GM20431 (cell line): ENCODE results near the gene TLCD3A.

Source experiments
- in situ Hi-C: fragments of 300-500 bp; cut with MseI, MboI; formaldehyde crosslinking; loops from one replicate; pipeline ENCODE4 v1.15.0; 2020; ENCODE audit warnings: low sequenced_read_pairs; ENCODE audit not compliant: unreplicated experiment

The TLCD3A gene

DNA sequence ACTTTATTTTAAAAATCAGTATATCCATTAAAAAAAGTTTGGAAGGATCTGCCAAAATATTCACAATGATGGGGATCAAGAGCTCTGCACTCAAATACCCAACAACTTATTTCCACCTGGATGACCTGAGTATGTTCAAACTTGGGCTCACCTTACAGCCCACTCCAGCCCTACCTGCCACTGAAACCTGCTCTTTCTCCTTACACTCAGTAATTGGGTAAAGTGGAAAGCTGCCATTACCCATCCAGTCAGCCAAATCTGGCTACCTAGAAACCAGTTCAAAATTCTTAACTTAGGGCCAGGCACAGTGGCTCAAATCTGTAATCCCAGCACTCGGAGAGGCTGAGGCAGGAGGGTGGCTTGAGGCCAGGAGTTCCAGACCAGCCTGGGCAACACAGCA lies 27.4 kb upstream of the TLCD3A start:
- in situ Hi-C loops, result no loop called here

DNA sequence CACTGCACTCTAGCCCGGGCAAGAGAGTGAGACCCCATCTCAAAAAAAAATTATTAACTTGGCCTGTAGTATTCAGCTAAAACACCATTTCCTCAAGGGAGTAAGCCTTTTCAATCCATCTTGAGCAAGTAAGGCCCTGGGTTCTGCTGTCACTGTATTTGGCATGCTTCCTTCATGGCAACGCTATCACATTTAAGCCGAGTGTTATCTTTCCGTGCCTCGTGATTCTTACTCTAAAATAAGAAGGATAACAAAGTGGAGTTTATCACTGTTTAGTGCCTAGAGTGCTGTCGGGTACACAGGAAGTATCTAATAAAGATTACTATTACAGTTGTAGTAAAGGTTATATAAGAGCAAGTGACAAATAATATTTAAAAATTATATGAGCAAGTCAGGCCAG lies 26.5 kb upstream of the TLCD3A start:
- in situ Hi-C loops, result no loop called here

DNA sequence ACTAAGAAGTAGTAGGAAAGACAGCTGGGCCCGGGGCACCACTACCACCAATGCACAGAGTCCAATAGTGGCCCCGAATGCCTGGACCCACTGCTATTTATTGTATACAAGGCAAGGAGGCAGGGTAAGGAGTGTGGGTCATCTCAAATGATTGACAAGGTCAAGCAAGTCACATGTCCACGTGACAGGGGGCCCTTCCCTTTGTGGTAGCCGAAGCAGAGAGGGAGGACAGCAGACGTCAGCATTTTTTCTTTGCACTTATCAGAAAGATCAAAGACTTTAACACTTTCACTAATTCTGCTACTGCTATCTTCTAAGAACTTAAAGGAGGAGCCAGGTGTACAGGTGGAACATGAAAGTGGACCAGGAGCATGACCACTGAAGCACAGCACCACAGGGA lies 24.3 kb upstream of the TLCD3A start:
- in situ Hi-C loops, result no loop called here

DNA sequence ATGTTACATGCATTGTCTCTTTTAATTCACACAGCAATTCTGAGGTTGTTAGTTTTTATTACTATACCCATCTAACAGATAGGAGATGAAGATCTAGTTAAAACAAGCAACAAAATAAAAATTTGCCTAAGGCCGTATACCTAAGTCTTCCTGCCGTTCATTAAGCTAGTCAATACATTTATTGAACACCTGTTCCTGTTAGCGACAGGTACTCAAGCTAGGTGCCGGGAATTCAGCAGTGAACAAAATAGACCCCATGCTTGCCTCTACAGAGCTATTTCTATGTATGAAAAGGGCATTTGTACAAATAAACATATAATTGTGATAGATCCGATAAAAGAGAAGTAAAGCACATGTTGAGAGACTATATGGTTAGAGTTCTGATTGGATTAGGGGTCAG lies 14.3 kb upstream of the TLCD3A start:
- in situ Hi-C loops, result no loop called here

DNA sequence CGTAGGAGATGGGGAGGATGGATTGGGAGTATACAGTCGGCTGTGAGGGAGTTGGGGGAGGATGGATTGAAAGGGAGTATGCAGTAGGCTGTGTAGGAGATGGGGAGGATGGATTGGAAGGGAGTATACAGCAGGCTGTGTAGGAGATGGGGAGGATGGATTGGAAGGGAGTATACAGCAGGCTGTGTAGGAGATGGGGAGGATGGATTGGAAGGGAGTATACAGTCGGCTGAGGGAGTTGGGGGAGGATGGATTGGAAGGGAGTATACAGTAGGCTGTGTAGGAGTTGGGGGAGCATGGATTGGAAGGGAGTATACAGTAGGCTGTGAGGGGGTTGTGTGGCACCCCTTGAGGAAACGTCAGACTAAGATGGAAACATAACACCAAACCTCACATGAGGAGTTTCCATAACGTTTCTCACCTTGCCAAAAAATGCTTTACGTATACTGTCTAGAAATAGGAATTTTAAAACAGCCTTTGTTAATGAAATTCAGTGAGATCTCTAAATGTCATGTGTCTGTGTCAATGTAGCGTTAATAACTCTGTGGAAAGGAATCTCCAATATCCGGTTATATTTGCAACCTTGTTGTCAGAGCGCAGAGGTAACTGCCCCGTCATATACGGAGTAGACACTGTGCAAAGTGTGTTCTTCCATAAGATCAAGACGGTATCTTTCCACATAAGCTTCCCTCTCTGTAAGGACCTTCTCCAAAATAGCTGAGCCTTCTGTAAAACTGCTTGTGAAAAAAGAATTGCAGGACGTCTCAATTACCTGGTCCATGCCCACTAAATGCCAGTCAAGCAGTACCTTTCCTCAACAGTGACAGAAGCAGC lies 11.5 kb upstream of the TLCD3A start:
- in situ Hi-C loops, result no loop called here

DNA sequence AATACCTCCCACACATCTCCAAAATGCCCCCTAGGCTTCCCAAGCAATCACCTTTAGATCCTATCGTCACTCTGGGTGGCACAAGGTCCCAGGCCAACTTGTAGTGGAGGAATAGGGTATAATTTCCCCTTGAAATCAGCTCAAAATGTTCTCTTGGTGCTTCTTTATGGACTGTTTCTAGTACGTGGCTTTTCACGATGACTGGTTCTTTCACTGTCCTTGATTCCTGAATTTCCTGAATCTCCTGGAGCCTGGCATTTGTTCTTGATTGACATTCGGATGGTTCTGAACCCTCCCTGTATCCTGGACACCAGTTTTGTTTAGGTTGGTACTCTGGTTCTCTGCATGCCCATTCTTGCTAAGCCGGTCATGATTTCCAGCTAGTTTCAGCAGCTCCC lies 10.9 kb upstream of the TLCD3A start:
- in situ Hi-C loops, result no loop called here

DNA sequence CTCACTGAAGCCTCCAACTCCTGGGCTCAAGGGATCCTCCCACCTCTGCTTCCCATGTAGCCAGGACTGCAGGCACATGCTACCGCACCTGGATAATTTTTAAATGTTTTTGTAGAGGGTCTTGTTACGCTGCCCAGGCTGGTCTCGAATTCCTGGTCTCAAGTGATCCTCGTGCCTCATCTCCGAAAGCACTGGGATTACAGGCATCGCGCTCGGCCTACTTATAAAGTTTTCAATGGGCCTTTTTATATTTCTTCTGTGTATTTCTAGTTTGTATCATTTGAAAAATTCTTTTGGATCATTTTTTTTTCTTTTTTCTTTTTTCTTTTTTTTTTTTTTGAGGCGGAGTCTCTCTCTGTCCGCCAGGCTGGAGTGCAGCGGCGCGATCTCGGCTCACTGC lies 7.3 kb upstream of the TLCD3A start:
- in situ Hi-C loops, result no loop called here

DNA sequence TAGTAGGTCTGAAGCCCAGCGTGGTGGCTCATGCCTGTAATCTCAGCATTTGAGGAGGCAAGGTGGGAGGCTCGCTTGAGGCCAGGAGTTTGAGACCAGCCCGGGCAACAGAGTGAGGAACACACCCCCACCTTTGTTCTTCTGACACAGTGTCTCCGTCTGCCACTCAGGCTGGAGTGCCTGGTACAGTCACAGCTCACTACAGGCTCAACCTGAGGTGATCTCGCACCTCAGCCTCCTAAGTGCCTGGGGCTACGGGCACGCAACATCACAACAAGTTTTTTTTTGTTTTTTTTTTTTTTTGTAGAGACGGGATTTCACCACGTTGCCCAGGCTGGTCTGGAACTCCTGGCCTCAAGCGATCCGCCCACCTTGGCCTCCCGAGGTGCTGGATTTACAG lies 6.7 kb upstream of the TLCD3A start:
- in situ Hi-C loops, result no loop called here

DNA sequence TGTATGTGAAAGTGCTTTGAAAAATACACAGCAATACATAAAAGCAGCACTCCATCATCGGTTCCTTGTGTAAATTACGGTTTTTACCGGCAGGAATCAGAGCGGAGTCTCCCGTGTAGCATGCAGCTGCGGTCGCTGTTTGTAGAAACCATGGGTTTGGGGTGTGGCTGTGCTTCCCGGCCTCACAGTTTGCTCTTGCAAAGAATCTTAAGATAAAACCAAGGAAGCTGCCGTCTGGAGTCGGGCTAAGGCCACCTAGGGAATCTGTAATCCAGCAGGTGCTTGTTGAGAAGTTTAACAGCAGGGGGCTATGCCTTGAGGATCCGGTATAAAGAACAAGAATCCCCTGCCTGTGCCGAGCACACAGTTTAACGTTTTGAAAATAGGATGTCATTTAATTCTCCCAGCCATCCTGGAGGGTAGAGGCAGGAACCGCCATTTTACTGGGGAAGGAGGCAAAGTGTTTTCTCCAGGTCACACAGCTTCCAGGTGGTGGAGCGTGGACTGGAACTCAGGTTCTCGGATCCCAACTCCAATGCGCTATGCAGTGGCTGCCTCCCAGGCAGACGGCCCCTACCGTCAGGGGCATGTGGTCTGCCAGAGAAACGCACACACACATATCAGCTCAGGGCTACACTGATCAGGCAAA lies 6.0 kb upstream of the TLCD3A start:
- in situ Hi-C loops, result no loop called here

DNA sequence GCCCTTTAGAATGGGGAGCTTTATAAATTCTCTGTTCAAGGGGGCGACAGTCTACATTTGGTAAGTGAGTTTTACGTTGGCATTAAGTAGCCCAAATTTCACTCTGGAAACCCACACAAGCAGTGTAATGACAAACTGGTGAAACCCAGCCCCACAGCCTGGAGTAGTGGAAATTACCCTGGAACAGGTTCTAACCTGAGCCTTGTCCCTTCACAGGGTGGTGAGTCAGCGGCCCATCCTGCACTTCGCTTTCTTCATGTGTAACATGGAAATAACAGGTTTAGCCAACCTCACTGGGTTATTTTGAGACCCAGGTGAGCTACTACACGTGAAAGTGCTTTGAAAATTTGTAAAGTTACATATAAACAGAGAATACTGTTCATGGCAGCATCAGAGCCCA lies 3.5 kb upstream of the TLCD3A start:
- in situ Hi-C loops, result no loop called here

DNA sequence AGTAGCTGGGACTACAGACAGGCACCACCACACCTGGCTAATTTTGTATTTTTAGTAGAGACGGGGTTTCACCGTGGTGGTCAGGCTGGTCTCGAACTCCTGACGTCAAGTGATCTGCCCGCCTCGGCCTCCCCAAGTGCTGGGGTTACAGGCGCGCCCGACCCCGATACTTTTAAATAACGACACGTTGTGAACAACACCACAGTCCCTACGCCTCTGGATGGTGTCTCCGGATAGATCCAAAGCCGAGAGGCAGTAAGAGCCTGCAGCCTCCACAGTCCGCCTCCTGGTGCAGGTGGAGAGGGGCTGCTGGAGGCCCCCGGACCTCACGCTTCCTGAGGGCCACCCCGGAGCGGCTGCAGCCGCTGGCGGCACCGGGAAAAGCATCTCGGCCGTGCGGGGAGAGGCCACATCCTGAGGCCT lies 741 bp upstream of the TLCD3A start:
- in situ Hi-C loops, result no loop called here

DNA sequence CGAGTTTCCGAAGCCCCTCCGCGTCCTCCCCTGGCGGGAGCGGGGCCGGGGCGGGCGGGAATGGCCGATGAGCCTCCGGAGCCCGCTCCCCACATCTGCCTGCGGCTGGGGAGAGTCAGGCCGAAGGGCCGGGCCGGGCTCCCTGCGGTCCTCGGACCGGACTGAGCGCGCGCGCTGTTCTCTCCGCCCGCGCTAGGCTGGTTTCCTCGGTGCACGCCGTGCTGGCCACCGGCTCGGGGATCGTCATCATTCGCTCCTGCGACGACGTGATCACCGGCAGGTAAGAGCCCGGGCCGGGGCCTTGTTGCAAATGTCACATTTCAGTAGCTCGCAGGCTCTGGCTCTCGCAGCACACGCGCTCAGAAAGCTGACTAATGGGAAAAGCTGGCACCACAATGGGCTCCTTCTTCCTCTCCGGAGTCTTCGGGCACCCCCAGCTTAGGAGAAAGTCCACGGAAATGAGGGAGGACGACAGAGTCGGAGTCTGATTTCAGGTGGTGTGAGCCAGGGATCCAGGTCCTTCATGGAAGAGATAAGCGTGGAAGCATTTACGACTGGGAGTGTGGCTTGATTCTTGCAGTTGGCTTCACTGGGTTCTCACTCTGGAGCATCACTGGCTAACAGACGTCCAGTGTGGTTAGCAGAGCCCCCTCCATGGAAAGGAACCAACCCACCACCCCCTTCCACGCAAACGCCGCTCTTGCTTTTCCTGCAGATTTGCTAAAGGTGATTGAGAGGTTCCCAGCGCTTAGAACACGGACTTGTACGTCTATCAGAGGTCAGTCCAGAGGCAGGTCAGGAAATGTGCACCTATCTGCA lies 715 bp downstream of the TLCD3A start:
- in situ Hi-C loops, result no loop called here

DNA sequence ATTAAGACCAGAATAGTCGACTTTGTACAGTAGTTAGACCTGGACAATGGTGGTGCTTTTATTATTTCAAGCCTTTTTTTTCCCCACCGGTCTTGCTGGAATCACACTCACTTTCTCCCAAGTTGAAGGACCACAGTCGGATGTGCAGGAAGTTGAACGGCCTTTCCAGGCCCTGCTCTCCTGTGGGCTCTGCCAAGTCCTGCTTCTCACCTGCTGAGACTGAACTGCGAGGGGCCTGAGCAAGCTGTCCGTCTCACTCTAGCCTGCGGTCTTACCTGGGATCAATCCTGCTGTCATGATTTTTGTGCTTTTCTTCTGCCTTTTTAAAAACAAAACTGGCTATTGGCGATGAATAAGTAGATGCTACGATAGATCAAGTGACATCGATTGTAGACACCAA lies 1.3 kb downstream of the TLCD3A start:
- in situ Hi-C loops, result no loop called here

DNA sequence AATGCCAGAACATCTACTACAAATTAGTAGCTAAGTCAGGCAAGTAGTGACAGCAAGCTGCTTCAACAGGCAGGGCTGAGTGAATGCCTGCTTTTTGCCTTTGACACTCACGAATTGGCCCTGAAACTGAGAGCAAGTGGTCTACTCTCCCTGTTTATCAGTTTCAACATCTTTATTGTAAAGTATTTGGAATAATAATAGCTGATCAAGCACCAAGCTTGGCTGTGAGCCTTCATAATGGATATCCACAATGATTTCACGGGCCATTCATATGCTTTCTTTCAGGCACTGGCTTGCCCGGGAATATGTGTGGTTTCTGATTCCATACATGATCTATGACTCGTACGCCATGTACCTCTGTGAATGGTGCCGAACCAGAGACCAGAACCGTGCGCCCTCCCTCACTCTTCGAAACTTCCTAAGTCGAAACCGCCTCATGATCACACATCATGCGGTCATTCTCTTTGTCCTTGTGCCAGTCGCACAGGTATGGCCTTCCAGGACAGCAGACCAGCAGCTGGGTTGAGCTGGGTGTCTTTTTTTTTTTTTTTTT lies 5.2 kb downstream of the TLCD3A start:
- in situ Hi-C loops, result no loop called here

DNA sequence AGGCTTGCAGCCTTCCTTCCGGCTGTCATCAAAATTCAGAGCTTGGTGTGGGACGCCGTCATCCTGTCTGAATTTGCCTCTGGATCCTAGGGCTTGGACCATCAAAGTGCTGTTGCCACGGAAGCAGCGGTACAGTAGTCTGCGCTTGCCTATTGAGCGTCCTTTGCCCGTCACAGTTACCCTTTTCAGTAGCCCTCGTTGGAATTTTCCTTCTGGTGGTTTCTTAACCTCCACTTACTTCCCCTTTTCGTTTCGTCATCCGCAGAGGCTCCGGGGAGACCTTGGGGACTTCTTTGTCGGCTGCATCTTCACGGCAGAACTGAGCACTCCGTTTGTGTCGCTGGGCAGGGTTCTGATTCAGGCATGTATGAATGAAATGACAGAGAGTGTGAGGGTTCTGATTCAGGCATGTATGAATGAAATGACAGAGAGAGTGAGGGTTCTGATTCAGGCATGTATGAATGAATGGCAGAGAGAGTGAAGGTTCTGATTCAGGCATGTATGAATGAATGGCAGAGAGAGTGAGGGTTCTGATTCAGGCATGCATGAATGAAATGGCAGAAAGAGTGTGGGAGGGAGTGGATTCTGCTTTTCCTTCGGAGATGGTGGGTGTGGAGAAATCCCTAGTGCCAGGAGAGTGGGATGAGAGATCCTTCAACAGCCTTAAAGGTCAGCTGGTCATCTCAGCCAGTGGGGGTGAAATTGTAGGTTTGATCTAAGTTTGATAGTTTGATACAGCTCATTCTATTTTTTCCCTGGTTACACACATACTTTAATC lies 8.0 kb downstream of the TLCD3A start:
- in situ Hi-C loops, result no loop called here

DNA sequence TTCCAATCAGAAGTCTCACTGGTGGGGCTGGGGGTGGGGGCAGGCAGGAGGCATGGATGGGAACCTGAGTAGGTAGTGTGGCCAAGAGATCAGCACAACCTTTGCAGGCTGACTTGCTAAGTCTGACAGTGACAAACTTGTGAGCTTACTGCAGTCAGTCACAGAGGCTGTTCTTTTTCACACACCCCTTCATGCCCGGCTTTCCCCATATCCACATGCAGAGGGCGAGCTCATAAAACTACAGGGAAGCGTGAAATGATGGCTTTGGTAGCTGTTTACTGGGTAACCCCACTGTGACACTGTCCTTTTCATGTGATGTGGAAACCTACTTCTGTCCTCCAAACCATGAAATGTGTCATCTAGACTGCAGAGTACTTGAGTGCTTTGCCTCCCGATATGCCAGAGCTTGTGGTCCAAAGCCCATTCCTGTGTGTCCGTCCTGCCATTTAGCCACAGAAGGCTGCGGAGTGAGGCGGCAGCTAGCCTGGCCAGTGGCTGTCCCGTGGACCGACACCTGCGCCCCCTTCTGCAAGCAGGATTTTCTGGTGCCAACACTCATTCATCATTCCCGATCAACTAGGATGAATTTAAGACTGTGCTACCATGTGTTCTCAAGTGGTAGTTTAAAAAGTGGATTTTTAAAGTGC lies 9.9 kb downstream of the TLCD3A start:
- in situ Hi-C loops, result no loop called here

DNA sequence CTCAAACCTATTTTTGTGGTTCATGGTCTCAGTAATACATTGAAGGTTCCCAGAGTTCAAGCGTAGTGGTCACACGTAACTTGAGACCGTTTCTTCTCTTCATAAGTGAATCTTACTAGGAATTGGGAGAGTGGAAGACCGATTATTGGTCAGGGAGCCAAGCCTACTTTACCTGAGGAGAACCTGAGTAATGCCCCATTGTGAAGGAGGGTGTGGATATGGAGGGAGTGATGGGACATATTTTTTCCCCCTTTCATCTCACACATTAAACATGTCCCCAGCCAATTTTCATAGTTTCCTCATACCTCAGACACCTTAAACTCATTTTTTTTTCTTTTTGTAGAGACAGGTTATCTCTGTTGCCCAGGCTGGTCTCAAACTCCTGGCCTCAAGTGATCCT lies 10.7 kb downstream of the TLCD3A start:
- in situ Hi-C loops, result no loop called here

DNA sequence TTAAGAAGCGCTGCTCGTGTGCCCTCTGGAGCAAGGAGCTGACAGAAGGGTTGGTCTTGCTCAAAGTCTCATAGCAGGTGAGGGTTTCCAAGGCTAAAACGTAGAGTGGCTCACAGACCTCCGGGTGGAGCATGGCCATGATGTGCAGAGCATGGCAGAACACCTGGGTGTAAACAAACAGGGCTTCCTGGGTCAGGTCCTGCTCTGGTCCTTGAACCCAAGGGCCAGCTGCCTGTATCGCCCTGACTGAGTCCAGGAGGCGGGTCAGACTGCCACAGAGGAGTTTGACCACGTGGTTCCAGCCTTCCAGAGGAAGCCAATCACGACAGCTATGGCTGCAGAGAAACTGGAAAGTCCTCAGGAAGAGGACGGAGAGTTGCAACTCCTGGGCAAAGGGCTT lies 12.5 kb downstream of the TLCD3A start:
- in situ Hi-C loops, result no loop called here

DNA sequence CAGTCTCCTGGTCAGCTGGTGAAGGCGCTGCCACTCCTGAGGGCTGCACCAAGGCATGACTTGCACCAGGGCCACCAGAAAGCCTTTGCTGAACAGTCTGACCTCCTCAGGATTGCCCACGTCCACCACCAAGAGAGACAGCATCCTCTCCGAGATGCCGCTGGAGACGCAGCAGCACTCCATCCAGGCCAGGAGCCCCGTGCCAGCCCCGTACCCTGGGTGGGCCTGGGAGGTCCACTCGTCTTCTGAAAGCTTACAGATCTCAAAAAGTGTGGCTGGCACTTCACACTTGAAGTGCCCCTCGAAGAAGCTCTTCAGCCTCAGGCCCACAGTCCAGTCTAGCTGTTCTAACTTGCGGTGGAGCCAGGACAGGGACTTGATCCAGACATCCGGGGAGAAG lies 13.0 kb downstream of the TLCD3A start:
- in situ Hi-C loops, result no loop called here

DNA sequence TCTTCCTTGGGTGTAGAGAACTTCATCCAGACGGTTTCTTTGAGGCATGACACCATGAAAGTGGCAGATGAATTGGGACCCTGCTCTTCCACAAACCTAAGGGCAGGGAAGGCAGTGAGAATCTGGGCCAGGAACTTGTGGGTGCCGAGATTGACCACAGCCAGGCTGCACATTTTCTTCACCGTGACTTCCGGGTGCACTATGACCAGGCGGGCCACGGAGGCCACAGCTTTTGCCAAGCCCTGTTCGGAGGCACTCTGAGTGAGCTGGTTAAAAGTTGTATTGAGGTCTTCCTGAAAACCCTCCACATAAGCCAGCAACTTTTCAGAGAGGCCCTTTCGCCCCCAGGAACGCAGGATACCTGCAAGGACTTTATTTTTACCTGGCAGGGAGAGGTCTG lies 13.8 kb downstream of the TLCD3A start:
- in situ Hi-C loops, result no loop called here
